ENCODE results near the gene FILIP1L. TPM values are rescaled to one million over a fixed set of nuclear protein-coding genes. Genes with fewer than 3 reads are reported as not detected.
A peak's percentile ranks its signal among the peaks of the same experiment; 100 is the strongest.

FILIP1L gene
- total RNA-seq, 1 experiment from 2014 or later, result 4.3 TPM

GRCh38 chr3:100093831-100094230 lies 20.5 kb downstream of the FILIP1L start:
- H3K36me3 ChIP-seq (ENCODE audit: insufficient read depth, low read length, poor library complexity, severe bottlenecking), result no peaks in the 10 kb centered on the region
- no peak overlapping the region for H3K27ac ChIP-seq (ENCODE audit: low read depth, low read length, poor library complexity, severe bottlenecking)
- no peak for TF ChIP-seq EZH2 (IDR thresholded peaks at IDR 0.05; ENCODE audit: borderline replicate concordance, low read depth, low read length, poor library complexity, severe bottlenecking)
- no peak for TF ChIP-seq CTCF (conservative IDR thresholded peaks at IDR 0.05; ENCODE audit: low read depth, low read length)
- H3K9me3 ChIP-seq (ENCODE audit: low read depth, low read length, poor library complexity, severe bottlenecking), result no peaks in the 10 kb centered on the region
- no peak overlapping the region for H3K4me3 ChIP-seq (ENCODE audit: low read depth, low read length, poor library complexity, severe bottlenecking)
- intact Hi-C loops (cut with micrococcal nuclease; ENCODE audit: unreplicated experiment), result no loop called here
- DNase-seq (ENCODE audit: low spot score), result no peak
- POLR2A ChIA-PET (ENCODE audit: low non-redundant PET), result no interaction called here
- no peaks in the 10 kb centered on the region for H3K27me3 ChIP-seq (replicated peaks; ENCODE audit: insufficient read depth, low read depth, low read length, poor library complexity)
- CTCF ChIA-PET, result no interaction called here
- H3K4me1 ChIP-seq (ENCODE audit: insufficient read depth, low read length, poor library complexity, severe bottlenecking), result peaks cover 17% of the 10 kb centered on the region
- no TSS peak for BruUV-seq (replicated peaks)

- DNase-seq (ENCODE audit: low spot score), result no peak
- Histone ChIP-seq H3K27ac (ENCODE audit: low read depth, low read length, poor library complexity, severe bottlenecking) (no peak overlapping the region), H3K27me3 (replicated peaks; ENCODE audit: insufficient read depth, low read depth, low read length, poor library complexity) (no peaks in the 10 kb centered on the region), H3K4me3 (ENCODE audit: low read depth, low read length, poor library complexity, severe bottlenecking) (no peak overlapping the region), H3K4me1 (ENCODE audit: insufficient read depth, low read length, poor library complexity, severe bottlenecking) (peaks cover 27% of the 10 kb centered on the region), H3K9me3 (ENCODE audit: low read depth, low read length, poor library complexity, severe bottlenecking) (no peaks in the 10 kb centered on the region), H3K36me3 (ENCODE audit: insufficient read depth, low read length, poor library complexity, severe bottlenecking) (no peaks in the 10 kb centered on the region)
- TF ChIP-seq CTCF (conservative IDR thresholded peaks at IDR 0.05; ENCODE audit: low read depth, low read length), result no peak
- TF ChIP-seq EZH2 (IDR thresholded peaks at IDR 0.05; ENCODE audit: borderline replicate concordance, low read depth, low read length, poor library complexity, severe bottlenecking), result no peak
- POLR2A ChIA-PET (ENCODE audit: low non-redundant PET), result no interaction called here
- BruUV-seq (replicated peaks), result no TSS peak
- CTCF ChIA-PET, result no interaction called here
- intact Hi-C loops (cut with micrococcal nuclease; ENCODE audit: unreplicated experiment), result no loop called here
Measured at GRCh38 chr3:100090669-100091005, 23.7 kb downstream of the FILIP1L start.

DNA sequence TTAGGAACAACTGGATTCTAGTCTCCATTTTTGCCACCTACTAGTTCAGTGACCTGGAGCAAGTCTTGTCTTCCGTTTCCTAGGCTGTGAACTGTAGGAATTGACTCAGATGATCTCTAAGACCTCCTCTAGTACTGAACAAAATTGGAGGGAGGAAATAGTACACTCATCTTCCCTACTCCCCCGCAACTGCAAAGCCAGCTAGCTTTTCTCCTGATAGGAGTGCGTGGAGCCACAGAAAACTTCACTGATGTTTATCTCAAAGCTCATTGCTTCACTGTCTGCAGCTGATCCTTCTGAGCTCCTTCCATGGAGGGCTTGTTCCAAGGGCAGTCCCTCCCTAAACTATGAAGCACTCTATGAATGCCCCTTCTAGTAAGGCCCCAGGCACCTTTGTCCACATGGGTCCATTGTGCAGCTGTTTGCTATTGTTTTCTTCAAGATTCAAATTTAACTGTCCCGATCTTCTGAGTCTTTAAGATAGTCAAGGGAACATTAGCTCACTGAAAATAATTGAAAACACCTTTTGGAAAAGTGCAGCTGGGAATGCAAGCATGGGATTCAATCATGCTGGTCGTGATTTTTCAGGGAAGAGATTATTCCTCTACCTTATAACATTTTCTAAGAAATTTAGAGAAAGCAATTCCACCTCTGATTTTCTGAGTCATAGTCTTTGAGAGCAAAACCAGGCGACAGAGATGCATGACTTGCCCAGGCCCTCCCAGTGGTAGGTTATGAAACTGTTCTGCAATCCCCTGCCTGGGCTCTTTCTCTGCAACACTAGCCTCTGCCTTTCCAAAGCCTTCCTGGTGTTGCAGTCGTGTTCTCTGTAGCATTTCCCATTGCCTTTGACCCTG lies 24.3 kb downstream of the FILIP1L start:
- Histone ChIP-seq H3K27ac (ENCODE audit: low read depth, low read length, poor library complexity, severe bottlenecking) (no peak overlapping the region), H3K4me3 (ENCODE audit: low read depth, low read length, poor library complexity, severe bottlenecking) (no peak overlapping the region), H3K4me1 (ENCODE audit: insufficient read depth, low read length, poor library complexity, severe bottlenecking) (peaks cover 27% of the 10 kb centered on the region), H3K9me3 (ENCODE audit: low read depth, low read length, poor library complexity, severe bottlenecking) (no peaks in the 10 kb centered on the region), H3K36me3 (ENCODE audit: insufficient read depth, low read length, poor library complexity, severe bottlenecking) (no peaks in the 10 kb centered on the region), H3K27me3 (replicated peaks; ENCODE audit: insufficient read depth, low read depth, low read length, poor library complexity) (no peaks in the 10 kb centered on the region)
- peak; percentile 56 for DNase-seq (ENCODE audit: low spot score)
- ChIA-PET CTCF (interaction anchor here (0.6 to 1.0 kb wide), 2 partner anchors 247 to 258 kb away, joined by 6 read pairs; no protein-coding TSS in a partner anchor), POLR2A (ENCODE audit: low non-redundant PET) (no interaction called here)
- intact Hi-C loops (cut with micrococcal nuclease; ENCODE audit: unreplicated experiment), result no loop called here
- BruUV-seq (replicated peaks), result no TSS peak
- TF ChIP-seq CTCF (conservative IDR thresholded peaks at IDR 0.05; ENCODE audit: low read depth, low read length) (peak; percentile 49), EZH2 (IDR thresholded peaks at IDR 0.05; ENCODE audit: borderline replicate concordance, low read depth, low read length, poor library complexity, severe bottlenecking) (no peak)
